Vagina (tissue), 2 donors: ENCODE results near the gene PNMA6F.

Experiments
- CTCF ChIP-seq, 3 experiments: fragments of 450-650 bp in 2 of 3; fragments of 200-600 bp in 1 of 3; sonication (generic) in 1 of 3; IDR thresholded peaks; one replicate each; pipeline ENCODE4 v1.5.1; 2017 to 2019; ENCODE audit warnings: antibody characterized with exemption in 3 of 3, mild to moderate bottlenecking in 2 of 3, moderate library complexity in 2 of 3
- POLR2A ChIP-seq, 2 donors: fragments of 450-650 bp; IDR thresholded peaks; one replicate each; pipeline ENCODE4 v1.6.1; 2017; ENCODE audit warnings: antibody characterized with exemption in 2 of 2, mild to moderate bottlenecking in 2 of 2, moderate library complexity in 2 of 2
- POLR2AphosphoS5 ChIP-seq, 2 donors: sonication (generic); formaldehyde crosslinking; IDR thresholded peaks; one replicate each; pipeline ENCODE4 v1.9.0; 2017; ENCODE audit warnings: antibody characterized with exemption in 2 of 2, mild to moderate bottlenecking in 2 of 2, low read depth in 1 of 2; ENCODE audit not compliant: insufficient read depth in 1 of 2

GRCh38 chrX:153321381-153322124 is at the start of gene PNMA6F:
- no peak for TF ChIP-seq CTCF (IDR thresholded peaks at IDR 0.05)
- no peak for TF ChIP-seq POLR2A (IDR thresholded peaks at IDR 0.05)
- TF ChIP-seq POLR2AphosphoS5 (IDR thresholded peaks at IDR 0.05; ENCODE audit: insufficient read depth in 1 of 2, low read depth in 1 of 2), result no peak
